GM18861 (cell line): ENCODE measurements around the gene TMOD2.

Experiments
- ATAC-seq: cut with Tn5 transposase; IDR thresholded peaks from one replicate; pipeline ENCODE4 v1.9.1; 2021; ENCODE audit not compliant: unreplicated experiment

The TMOD2 gene

GRCh38 chr15:51812598-51812997 is 61.2 kb downstream of the TMOD2 start:
- ATAC-seq: no peak

- ATAC-seq: no peak
These were observed 63.2 kb downstream of the TMOD2 start for GRCh38 chr15:51814606-51815005.

- no peak for ATAC-seq
These were observed 65.2 kb downstream of the TMOD2 start for GRCh38 chr15:51816611-51817010.

GRCh38 chr15:51818150-51818549 is 66.8 kb downstream of the TMOD2 start:
- ATAC-seq: no peak

GRCh38 chr15:51825698-51826097 is 74.3 kb downstream of the TMOD2 start:
- no peak for ATAC-seq

- ATAC-seq: no peak
These were observed 77.4 kb downstream of the TMOD2 start for GRCh38 chr15:51828621-51829375.

GRCh38 chr15:51829376-51830275 is 78.2 kb downstream of the TMOD2 start, which contains the start of gene TMOD3:
TMOD3 (plus strand) TSS chr15:51829653; CDS start chr15:51862885, 33,232 bp downstream.
- peak; percentile 82 for ATAC-seq

- ATAC-seq: no peak
These were observed 78.9 kb downstream of the TMOD2 start for GRCh38 chr15:51830276-51830806.

GRCh38 chr15:51833772-51834171 is 82.4 kb downstream of the TMOD2 start:
- ATAC-seq: no peak

- ATAC-seq: no peak
These were observed 86.4 kb downstream of the TMOD2 start for GRCh38 chr15:51837792-51838251.

GRCh38 chr15:51838270-51838669 is 86.9 kb downstream of the TMOD2 start:
- ATAC-seq: no peak

- no peak for ATAC-seq
These were observed 89.3 kb downstream of the TMOD2 start for GRCh38 chr15:51840692-51841091.

- no peak for ATAC-seq
These were observed 90.1 kb downstream of the TMOD2 start for GRCh38 chr15:51841406-51842040.

GRCh38 chr15:51842265-51842664 is 90.9 kb downstream of the TMOD2 start:
- no peak for ATAC-seq

GRCh38 chr15:51842852-51843737 is 91.7 kb downstream of the TMOD2 start:
- ATAC-seq: no peak

- ATAC-seq: no peak
These were observed 93.5 kb downstream of the TMOD2 start for GRCh38 chr15:51844747-51845426.

GRCh38 chr15:51846066-51846462 is 94.7 kb downstream of the TMOD2 start:
- no peak for ATAC-seq

- no peak for ATAC-seq
These were observed 95.2 kb downstream of the TMOD2 start for GRCh38 chr15:51846463-51847230.

- no peak for ATAC-seq
These were observed 97.4 kb downstream of the TMOD2 start for GRCh38 chr15:51848811-51849210.
